ENCODE results near the gene RND1.

DNA sequence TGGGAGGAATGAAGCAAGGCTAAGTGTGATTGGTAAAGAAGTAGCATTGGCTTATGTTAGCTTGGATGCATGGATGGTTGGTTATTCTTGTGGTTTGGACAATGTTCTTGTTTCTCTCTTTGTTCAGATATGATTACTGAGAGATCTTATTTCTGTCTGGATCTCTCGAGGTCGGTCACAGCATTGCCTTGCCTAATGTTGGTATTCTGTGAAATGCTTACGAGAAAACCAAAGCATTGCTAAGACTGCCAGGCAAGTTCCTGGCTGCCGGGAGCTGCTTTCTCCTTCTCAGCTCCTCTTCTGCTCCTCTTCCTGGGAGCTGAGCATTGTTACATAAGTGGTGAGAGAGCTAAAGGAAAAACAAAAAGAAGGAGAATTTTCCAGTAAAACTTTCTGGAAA is 7.4 kb upstream of the RND1 start:
- no peak for TF ChIP-seq CHD2 (IDR thresholded peaks at IDR 0.05; ENCODE audit: low read length, partially characterized antibody)
- no peak for TF ChIP-seq FOXJ3 (CRISPR knock-in tag; IDR thresholded peaks at IDR 0.05)
- TF ChIP-seq YY1 (IDR thresholded peaks at IDR 0.05; ENCODE audit: low read depth), result no peak
- TF ChIP-seq CTCF (IDR thresholded peaks at IDR 0.05), result no peak
- no peak for TF ChIP-seq RAD21 (IDR thresholded peaks at IDR 0.05; ENCODE audit: low read length)
- no peak for TF ChIP-seq TAF1 (IDR thresholded peaks at IDR 0.05; ENCODE audit: borderline replicate concordance, low read depth, low read length)
- no peak for TF ChIP-seq TCF12 (IDR thresholded peaks at IDR 0.05)
- TF ChIP-seq RCOR1 (IDR thresholded peaks at IDR 0.05; ENCODE audit: low read length), result no peak

All from SK-N-SH (cell line).